K562 (cell line): ENCODE measurements around the gene LRIT1. TPM values are rescaled to one million over a fixed set of nuclear protein-coding genes. Genes with fewer than 3 reads are reported as not detected.

Source experiments
- ELF2 ChIP-seq: fragments of 250-450 bp; sonication (Bioruptor Pico); IDR thresholded peaks from 2 replicates; pipeline ENCODE4 v1.5.0; 2021; ENCODE audit warnings: mild to moderate bottlenecking
- HIVEP1 ChIP-seq: fragments of 250-450 bp; sonication (Bioruptor Pico); IDR thresholded peaks from 2 replicates; pipeline ENCODE4 v1.4.0; 2020; ENCODE audit warnings: mild to moderate bottlenecking
- HNRNPLL ChIP-seq: fragments of 200-400 bp; formaldehyde crosslinking; IDR thresholded peaks from 2 replicates; pipeline ENCODE4 v1.6.1; 2017; ENCODE audit warnings: low read length, low read depth, mild to moderate bottlenecking; ENCODE audit not compliant: poor library complexity, severe bottlenecking
- MCM7 ChIP-seq, 2 experiments: fragments of 450-650 bp; IDR thresholded peaks; 2 replicates each; pipeline ENCODE4 v1.6.1; 2016 to 2018
- MYNN ChIP-seq, 2 experiments: sonication (generic); formaldehyde crosslinking in 1 of 2; IDR thresholded peaks; 2 replicates each; pipeline versions ENCODE4 v1.5.0 to v1.6.1; 2016 to 2020; ENCODE audit warnings: antibody characterized with exemption in 1 of 2, missing genetic modification reagents in 1 of 2
- RAD21 ChIP-seq, 2 experiments: fragments of 250-450 bp in 1 of 2; fragments of 450-650 bp in 1 of 2; sonication (Bioruptor Pico) in 1 of 2; formaldehyde crosslinking in 1 of 2; IDR thresholded peaks in 1 of 2; conservative IDR thresholded peaks in 1 of 2; 2 replicates each; pipeline versions ENCODE4 v1.4.0 to v1.8.0; 2020 to 2022; ENCODE audit warnings: mild to moderate bottlenecking in 2 of 2, moderate library complexity in 1 of 2
- polyA plus RNA-seq, 8 experiments: library from polyadenylated mRNA; depleted of rRNA in 4 of 8; stranded (reverse) in 5 of 8; unstranded in 3 of 8; fragments of >200 nt; fragmentation: Nextera tagmentation in 2 of 8; fragmentation: Illumina TruSeq in 1 of 8; extraction: Ambion mirVana in 2 of 8; extraction: Trizol in 1 of 8; gene quantifications; 2 replicates each; pipeline versions ENCODE4 v1.2.1 to v1.2.3, GENCODE V29; 2011 to 2014; ENCODE audit warnings: inconsistent platforms in 1 of 8, missing spikeins in 1 of 8
- total RNA-seq, 7 experiments: library from RNA; depleted of rRNA in 6 of 7; stranded (reverse); fragments of >200 nt in 6 of 7; fragmentation: Illumina TruSeq in 2 of 7; extraction: Trizol in 2 of 7; gene quantifications; 2 replicates each; pipeline versions ENCODE4 v1.2.1 to v1.2.3, GENCODE V29; 2011 to 2021; ENCODE audit warnings: low replicate concordance in 1 of 7
- TF ChIP-seq, protein P1 (sequence below): fragments of 200-600 bp; sonication (generic); IDR thresholded peaks from one replicate; pipeline ENCODE4 v1.6.1; 2012; ENCODE audit warnings: mild to moderate bottlenecking, low read depth, low read length, inconsistent platforms
- TF ChIP-seq, protein P2 (sequence below): sonication (generic); formaldehyde crosslinking; IDR thresholded peaks from 2 replicates; pipeline ENCODE4 v1.9.0; 2022; ENCODE audit warnings: mild to moderate bottlenecking, missing genetic modification reagents
- TF ChIP-seq, protein P3 (sequence below): sonication (generic); formaldehyde crosslinking; IDR thresholded peaks from 2 replicates; pipeline ENCODE4 v1.8.1; 2023; ENCODE audit warnings: mild to moderate bottlenecking, missing genetic modification reagents
- TF ChIP-seq, protein P4 (sequence below): fragments of 450-650 bp; formaldehyde crosslinking; IDR thresholded peaks from 2 replicates; pipeline ENCODE4 v1.4.0; 2020; ENCODE audit warnings: mild to moderate bottlenecking, moderate library complexity

Gene LRIT1
- total and polyA plus RNA-seq, 9 of the 15 experiments (the other 6 are each of a cell fraction or from before 2014, with no cell fraction given): not detected

DNA sequence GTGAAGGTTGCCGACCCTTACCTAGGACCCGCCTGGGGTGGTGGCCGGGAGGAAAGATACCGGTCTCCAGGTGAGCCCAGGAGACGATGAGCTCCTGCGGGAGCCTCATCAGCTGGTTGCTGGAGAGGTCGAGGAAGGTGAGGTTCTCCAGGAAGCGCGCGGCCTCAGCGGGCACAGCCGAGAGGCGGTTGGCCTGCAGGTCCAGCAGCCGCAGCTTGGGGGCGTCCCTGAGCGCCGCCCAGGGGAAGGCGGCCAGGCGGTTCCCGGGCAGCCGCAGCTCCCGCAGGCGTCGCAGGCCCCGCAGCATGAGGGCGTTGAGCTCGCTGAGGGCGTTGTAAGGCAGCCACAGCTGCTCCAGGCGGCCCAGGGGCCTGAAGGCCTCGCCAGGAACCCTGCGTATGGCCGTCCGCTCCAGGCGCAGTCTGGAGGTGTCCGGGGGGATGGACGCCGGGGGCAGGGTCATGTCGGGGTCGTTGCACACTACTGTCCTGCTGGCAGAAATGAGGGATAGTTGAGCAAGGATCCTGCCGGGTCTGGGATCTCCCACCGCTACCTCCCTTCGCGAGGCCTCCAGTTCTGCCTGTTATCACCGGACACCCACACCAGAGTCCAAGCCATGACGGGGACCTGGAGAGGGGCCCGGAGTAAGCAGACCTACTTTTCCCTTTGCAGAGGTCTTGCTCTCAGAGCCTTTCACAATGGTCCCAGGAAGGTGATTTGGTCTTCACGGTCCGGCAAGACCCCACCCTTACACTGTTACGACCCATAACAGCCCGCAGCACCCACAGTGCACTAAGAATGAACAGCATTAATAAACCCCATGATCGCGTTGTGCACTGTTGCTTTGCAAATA lies 3.9 kb downstream of the LRIT1 start (continued):
- TF ChIP-seq, protein P1, sequence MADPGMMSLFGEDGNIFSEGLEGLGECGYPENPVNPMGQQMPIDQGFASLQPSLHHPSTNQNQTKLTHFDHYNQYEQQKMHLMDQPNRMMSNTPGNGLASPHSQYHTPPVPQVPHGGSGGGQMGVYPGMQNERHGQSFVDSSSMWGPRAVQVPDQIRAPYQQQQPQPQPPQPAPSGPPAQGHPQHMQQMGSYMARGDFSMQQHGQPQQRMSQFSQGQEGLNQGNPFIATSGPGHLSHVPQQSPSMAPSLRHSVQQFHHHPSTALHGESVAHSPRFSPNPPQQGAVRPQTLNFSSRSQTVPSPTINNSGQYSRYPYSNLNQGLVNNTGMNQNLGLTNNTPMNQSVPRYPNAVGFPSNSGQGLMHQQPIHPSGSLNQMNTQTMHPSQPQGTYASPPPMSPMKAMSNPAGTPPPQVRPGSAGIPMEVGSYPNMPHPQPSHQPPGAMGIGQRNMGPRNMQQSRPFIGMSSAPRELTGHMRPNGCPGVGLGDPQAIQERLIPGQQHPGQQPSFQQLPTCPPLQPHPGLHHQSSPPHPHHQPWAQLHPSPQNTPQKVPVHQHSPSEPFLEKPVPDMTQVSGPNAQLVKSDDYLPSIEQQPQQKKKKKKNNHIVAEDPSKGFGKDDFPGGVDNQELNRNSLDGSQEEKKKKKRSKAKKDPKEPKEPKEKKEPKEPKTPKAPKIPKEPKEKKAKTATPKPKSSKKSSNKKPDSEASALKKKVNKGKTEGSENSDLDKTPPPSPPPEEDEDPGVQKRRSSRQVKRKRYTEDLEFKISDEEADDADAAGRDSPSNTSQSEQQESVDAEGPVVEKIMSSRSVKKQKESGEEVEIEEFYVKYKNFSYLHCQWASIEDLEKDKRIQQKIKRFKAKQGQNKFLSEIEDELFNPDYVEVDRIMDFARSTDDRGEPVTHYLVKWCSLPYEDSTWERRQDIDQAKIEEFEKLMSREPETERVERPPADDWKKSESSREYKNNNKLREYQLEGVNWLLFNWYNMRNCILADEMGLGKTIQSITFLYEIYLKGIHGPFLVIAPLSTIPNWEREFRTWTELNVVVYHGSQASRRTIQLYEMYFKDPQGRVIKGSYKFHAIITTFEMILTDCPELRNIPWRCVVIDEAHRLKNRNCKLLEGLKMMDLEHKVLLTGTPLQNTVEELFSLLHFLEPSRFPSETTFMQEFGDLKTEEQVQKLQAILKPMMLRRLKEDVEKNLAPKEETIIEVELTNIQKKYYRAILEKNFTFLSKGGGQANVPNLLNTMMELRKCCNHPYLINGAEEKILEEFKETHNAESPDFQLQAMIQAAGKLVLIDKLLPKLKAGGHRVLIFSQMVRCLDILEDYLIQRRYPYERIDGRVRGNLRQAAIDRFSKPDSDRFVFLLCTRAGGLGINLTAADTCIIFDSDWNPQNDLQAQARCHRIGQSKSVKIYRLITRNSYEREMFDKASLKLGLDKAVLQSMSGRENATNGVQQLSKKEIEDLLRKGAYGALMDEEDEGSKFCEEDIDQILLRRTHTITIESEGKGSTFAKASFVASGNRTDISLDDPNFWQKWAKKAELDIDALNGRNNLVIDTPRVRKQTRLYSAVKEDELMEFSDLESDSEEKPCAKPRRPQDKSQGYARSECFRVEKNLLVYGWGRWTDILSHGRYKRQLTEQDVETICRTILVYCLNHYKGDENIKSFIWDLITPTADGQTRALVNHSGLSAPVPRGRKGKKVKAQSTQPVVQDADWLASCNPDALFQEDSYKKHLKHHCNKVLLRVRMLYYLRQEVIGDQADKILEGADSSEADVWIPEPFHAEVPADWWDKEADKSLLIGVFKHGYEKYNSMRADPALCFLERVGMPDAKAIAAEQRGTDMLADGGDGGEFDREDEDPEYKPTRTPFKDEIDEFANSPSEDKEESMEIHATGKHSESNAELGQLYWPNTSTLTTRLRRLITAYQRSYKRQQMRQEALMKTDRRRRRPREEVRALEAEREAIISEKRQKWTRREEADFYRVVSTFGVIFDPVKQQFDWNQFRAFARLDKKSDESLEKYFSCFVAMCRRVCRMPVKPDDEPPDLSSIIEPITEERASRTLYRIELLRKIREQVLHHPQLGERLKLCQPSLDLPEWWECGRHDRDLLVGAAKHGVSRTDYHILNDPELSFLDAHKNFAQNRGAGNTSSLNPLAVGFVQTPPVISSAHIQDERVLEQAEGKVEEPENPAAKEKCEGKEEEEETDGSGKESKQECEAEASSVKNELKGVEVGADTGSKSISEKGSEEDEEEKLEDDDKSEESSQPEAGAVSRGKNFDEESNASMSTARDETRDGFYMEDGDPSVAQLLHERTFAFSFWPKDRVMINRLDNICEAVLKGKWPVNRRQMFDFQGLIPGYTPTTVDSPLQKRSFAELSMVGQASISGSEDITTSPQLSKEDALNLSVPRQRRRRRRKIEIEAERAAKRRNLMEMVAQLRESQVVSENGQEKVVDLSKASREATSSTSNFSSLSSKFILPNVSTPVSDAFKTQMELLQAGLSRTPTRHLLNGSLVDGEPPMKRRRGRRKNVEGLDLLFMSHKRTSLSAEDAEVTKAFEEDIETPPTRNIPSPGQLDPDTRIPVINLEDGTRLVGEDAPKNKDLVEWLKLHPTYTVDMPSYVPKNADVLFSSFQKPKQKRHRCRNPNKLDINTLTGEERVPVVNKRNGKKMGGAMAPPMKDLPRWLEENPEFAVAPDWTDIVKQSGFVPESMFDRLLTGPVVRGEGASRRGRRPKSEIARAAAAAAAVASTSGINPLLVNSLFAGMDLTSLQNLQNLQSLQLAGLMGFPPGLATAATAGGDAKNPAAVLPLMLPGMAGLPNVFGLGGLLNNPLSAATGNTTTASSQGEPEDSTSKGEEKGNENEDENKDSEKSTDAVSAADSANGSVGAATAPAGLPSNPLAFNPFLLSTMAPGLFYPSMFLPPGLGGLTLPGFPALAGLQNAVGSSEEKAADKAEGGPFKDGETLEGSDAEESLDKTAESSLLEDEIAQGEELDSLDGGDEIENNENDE: no peak
- peak; percentile 73 for TF ChIP-seq HNRNPLL
- no peak for TF ChIP-seq MCM7 (IDR thresholded peaks at IDR 0.05)
- TF ChIP-seq, protein P2, sequence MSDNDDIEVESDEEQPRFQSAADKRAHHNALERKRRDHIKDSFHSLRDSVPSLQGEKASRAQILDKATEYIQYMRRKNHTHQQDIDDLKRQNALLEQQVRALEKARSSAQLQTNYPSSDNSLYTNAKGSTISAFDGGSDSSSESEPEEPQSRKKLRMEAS (CRISPR knock-in tag): peak; percentile 60; the same call in 1 of the 2 replicates
- TF ChIP-seq, protein P3, sequence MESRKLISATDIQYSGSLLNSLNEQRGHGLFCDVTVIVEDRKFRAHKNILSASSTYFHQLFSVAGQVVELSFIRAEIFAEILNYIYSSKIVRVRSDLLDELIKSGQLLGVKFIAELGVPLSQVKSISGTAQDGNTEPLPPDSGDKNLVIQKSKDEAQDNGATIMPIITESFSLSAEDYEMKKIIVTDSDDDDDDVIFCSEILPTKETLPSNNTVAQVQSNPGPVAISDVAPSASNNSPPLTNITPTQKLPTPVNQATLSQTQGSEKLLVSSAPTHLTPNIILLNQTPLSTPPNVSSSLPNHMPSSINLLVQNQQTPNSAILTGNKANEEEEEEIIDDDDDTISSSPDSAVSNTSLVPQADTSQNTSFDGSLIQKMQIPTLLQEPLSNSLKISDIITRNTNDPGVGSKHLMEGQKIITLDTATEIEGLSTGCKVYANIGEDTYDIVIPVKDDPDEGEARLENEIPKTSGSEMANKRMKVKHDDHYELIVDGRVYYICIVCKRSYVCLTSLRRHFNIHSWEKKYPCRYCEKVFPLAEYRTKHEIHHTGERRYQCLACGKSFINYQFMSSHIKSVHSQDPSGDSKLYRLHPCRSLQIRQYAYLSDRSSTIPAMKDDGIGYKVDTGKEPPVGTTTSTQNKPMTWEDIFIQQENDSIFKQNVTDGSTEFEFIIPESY (CRISPR knock-in tag): peak; percentile 97
- TF ChIP-seq RAD21 (CRISPR knock-in tag; conservative IDR thresholded peaks at IDR 0.05 in 1 of 2, IDR thresholded peaks at IDR 0.05 in 1 of 2): peak in 1 of 2 experiments; percentile 15; a peak in 1 of 4 replicates
- TF ChIP-seq HIVEP1 (CRISPR knock-in tag): no peak
- TF ChIP-seq, protein P4, sequence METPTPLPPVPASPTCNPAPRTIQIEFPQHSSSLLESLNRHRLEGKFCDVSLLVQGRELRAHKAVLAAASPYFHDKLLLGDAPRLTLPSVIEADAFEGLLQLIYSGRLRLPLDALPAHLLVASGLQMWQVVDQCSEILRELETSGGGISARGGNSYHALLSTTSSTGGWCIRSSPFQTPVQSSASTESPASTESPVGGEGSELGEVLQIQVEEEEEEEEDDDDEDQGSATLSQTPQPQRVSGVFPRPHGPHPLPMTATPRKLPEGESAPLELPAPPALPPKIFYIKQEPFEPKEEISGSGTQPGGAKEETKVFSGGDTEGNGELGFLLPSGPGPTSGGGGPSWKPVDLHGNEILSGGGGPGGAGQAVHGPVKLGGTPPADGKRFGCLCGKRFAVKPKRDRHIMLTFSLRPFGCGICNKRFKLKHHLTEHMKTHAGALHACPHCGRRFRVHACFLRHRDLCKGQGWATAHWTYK (CRISPR knock-in tag): no peak
- no peak for TF ChIP-seq ELF2 (CRISPR knock-in tag)
- TF ChIP-seq MYNN (IDR thresholded peaks at IDR 0.05): no peak
- TF ChIP-seq MYNN (CRISPR knock-in tag; IDR thresholded peaks at IDR 0.05): no peak
